OCI-LY1 (cell line): Measurements from ENCODE around the gene KIF25.

Source experiments
- H2AFZ ChIP-seq: fragments of 200-600 bp; sonication (generic), shearing (Covaris generic); 2 replicates; pipeline ENCODE4 v1.6.0; 2014; ENCODE audit warnings: antibody characterized with exemption, mild to moderate bottlenecking, low read length
- H3F3A ChIP-seq: fragments of 200-600 bp; sonication (generic), shearing (Covaris generic); 2 replicates; pipeline ENCODE4 v1.6.0; 2014; ENCODE audit warnings: mild to moderate bottlenecking, antibody characterized with exemption, low read length, moderate library complexity; ENCODE audit not compliant: insufficient read depth
- H3K27ac ChIP-seq: fragments of 200-600 bp; sonication (generic); 2 replicates; pipeline ENCODE4 v1.5.1; 2014; ENCODE audit warnings: low read length, mixed run types, mild to moderate bottlenecking, low read depth; ENCODE audit not compliant: poor library complexity, severe bottlenecking
- H3K27me3 ChIP-seq: fragments of 200-600 bp; sonication (generic); 2 replicates; pipeline ENCODE4 v1.6.0; 2014; ENCODE audit warnings: antibody characterized with exemption, mild to moderate bottlenecking, low read length, moderate library complexity; ENCODE audit not compliant: insufficient read depth
- H3K36me3 ChIP-seq: fragments of 200-600 bp; sonication (generic); 2 replicates; pipeline ENCODE4 v1.6.1; 2014; ENCODE audit warnings: mild to moderate bottlenecking, antibody characterized with exemption, low read length, moderate library complexity, mixed read lengths; ENCODE audit not compliant: insufficient read depth
- H3K4me1 ChIP-seq: fragments of 200-600 bp; sonication (generic); 2 replicates; pipeline ENCODE4 v1.5.1; 2014; ENCODE audit warnings: mild to moderate bottlenecking, low read length, moderate library complexity; ENCODE audit not compliant: insufficient read depth, severe bottlenecking
- H3K4me2 ChIP-seq: fragments of 200-600 bp; sonication (generic), shearing (Covaris generic); 2 replicates; pipeline ENCODE4 v1.6.1; 2014; ENCODE audit warnings: low read length
- H3K4me3 ChIP-seq: fragments of 200-600 bp; sonication (generic); 2 replicates; pipeline ENCODE4 v1.5.1; 2014; ENCODE audit warnings: low read length, low read depth, mild to moderate bottlenecking, mixed read lengths; ENCODE audit not compliant: poor library complexity, severe bottlenecking
- H3K79me2 ChIP-seq: fragments of 200-600 bp; shearing (Covaris generic); 2 replicates; pipeline ENCODE4 v1.6.1; 2016; ENCODE audit warnings: mixed run types, low read length, mixed read lengths; ENCODE audit not compliant: insufficient read depth
- H3K9ac ChIP-seq: fragments of 200-600 bp; sonication (generic), shearing (Covaris generic); 2 replicates; pipeline ENCODE4 v1.6.1; 2014; ENCODE audit warnings: mild to moderate bottlenecking, low read length, mixed read lengths
- H3K9me2 ChIP-seq: fragments of 200-600 bp; sonication (generic), shearing (Covaris generic); 2 replicates; pipeline ENCODE4 v1.6.1; 2014; ENCODE audit warnings: low read depth, mild to moderate bottlenecking, low read length, mixed read lengths
- H3K9me3 ChIP-seq: fragments of 200-600 bp; shearing (Covaris generic); 2 replicates; pipeline ENCODE4 v1.6.1; 2014; ENCODE audit warnings: low read length, mixed read lengths
- H4K20me1 ChIP-seq: fragments of 200-600 bp; sonication (generic), shearing (Covaris generic); 2 replicates; pipeline ENCODE4 v1.6.0; 2016; ENCODE audit warnings: mild to moderate bottlenecking, low read length; ENCODE audit not compliant: insufficient read depth
- CTCF ChIP-seq: fragments of 200-600 bp; sonication (generic), shearing (Covaris generic); IDR thresholded peaks from 2 replicates; pipeline ENCODE4 v1.5.1; 2017; ENCODE audit warnings: mild to moderate bottlenecking, antibody characterized with exemption, low read length, moderate library complexity, mixed read lengths
- EZH2 ChIP-seq: fragments of 200-600 bp; sonication (generic), shearing (Covaris generic); IDR thresholded peaks from 2 replicates; pipeline ENCODE4 v1.8.0; 2017; ENCODE audit warnings: borderline replicate concordance, mixed run types, mild to moderate bottlenecking, antibody characterized with exemption, low read length, moderate library complexity, mixed read lengths

KIF25 gene

DNA sequence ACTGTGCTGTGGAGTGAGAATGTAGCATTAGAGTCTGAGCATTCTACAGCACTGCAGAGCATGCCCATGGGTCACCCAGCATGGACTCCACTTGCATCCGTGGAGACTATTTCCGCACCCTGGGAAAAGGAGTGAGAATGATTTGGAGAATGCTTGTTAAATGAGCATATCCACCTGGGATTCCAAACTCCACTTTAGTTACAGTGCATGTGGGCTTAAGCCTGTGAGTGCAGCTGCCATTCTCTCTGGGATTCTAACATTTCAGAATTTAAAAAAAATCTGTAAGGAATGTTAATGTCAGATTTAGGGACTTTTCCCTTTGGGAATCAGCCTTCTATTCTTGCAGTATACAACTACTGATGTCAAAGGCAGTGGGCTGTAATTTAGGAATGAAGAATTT, 33.4 kb downstream of the KIF25 start:
- no peaks in the 10 kb centered on the region for H4K20me1 ChIP-seq
- H3K4me3 ChIP-seq = no peak overlapping the region
- no peaks in the 10 kb centered on the region for H3K9me3 ChIP-seq
- H3K79me2 ChIP-seq = no peaks in the 10 kb centered on the region
- no peaks in the 10 kb centered on the region for H3K4me1 ChIP-seq
- H3K27me3 ChIP-seq = no peaks in the 10 kb centered on the region
- no peak overlapping the region for H3K4me2 ChIP-seq
- no peaks in the 10 kb centered on the region for H3K9me2 ChIP-seq
- H3K9ac ChIP-seq = no peak overlapping the region
- H3K36me3 ChIP-seq = no peaks in the 10 kb centered on the region
- no peak overlapping the region for H2AFZ ChIP-seq
- H3F3A ChIP-seq = no peaks in the 10 kb centered on the region
- TF ChIP-seq CTCF (no peak), EZH2 (no peak)
- H3K27ac ChIP-seq = no peak overlapping the region

- H3K27me3 ChIP-seq = no peaks in the 10 kb centered on the region
- H3K27ac ChIP-seq = no peak overlapping the region
- H3K4me1 ChIP-seq = no peaks in the 10 kb centered on the region
- H3K9ac ChIP-seq = no peak overlapping the region
- no peak overlapping the region for H3K4me3 ChIP-seq
- no peaks in the 10 kb centered on the region for H3K79me2 ChIP-seq
- H2AFZ ChIP-seq = no peak overlapping the region
- TF ChIP-seq CTCF (no peak), EZH2 (no peak)
- no peaks in the 10 kb centered on the region for H3K9me2 ChIP-seq
- H4K20me1 ChIP-seq = no peaks in the 10 kb centered on the region
- H3K9me3 ChIP-seq = no peaks in the 10 kb centered on the region
- H3F3A ChIP-seq = no peaks in the 10 kb centered on the region
- H3K36me3 ChIP-seq = no peaks in the 10 kb centered on the region
- no peak overlapping the region for H3K4me2 ChIP-seq
Observed at GRCh38 chr6:168031411-168031971, 34.0 kb downstream of the KIF25 start.

DNA sequence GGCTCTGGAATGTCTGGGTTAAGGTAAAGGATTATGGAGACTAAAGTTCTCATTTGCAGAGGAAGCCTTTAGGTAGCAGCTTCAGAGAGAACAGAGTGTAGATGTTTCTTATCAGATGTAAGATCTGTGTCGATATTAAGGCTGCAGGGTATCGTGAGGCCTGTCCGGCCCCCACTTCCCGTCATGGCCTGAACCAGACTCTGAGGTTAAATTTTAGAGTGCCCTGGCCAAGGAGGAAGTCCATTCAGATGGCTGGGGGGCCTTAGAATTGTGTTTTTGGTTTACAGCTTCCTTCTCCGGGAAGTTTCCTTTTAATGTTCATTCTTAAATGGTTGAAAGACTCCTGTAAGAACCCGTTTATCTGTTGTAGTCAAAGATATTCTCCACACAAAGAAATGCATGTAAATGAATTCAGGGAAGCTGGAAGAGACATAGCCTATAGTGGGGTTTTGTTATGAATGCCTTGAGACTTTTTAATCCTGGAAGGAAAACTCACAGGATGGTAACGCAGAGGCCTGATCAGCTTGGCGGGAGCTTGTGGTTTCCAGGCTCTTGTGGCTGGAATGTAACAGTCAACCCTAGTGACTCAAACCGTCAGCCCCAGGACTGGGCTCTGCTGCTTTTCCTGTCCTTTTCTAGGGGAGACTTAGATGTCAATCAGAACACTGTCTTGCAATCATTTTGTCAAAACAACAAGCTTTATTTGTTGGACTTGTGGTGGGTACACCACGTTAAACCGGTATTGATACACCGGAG, 34.7 kb downstream of the KIF25 start:
- Histone ChIP-seq H3K9me3 (no peaks in the 10 kb centered on the region), H3K79me2 (no peaks in the 10 kb centered on the region), H3K27ac (no peak overlapping the region), H3K4me1 (no peaks in the 10 kb centered on the region), H3K36me3 (no peaks in the 10 kb centered on the region), H3K9ac (no peak overlapping the region), H3K9me2 (no peaks in the 10 kb centered on the region), H3K4me2 (no peak overlapping the region), H3F3A (no peaks in the 10 kb centered on the region), H3K4me3 (no peak overlapping the region), H4K20me1 (no peaks in the 10 kb centered on the region), H2AFZ (no peak overlapping the region), H3K27me3 (no peaks in the 10 kb centered on the region)
- no peak for TF ChIP-seq CTCF
